HG03520 (cell line): ENCODE measurements around the gene POMGNT2.
"Not testable (repeated sequence)": the region's sequence is repeated elsewhere in the genome, so short reads cannot be mapped to it uniquely, and the experiment has no call there.

Source experiments
- ATAC-seq: cut with Tn5 transposase; IDR thresholded peaks from one replicate; pipeline ENCODE4 v1.9.1; 2021; ENCODE audit warnings: mild to moderate bottlenecking, moderate library complexity; ENCODE audit not compliant: unreplicated experiment

POMGNT2 gene

GRCh38 chr3:43048470-43048869 is 57.4 kb downstream of the POMGNT2 start:
- no peak for ATAC-seq

- no peak for ATAC-seq
Measured at GRCh38 chr3:43046583-43046982, 59.3 kb downstream of the POMGNT2 start.

GRCh38 chr3:43045079-43045478 is 60.8 kb downstream of the POMGNT2 start:
- not testable (repeated sequence) for ATAC-seq

GRCh38 chr3:43043793-43044192 is 62.1 kb downstream of the POMGNT2 start:
- ATAC-seq: no peak

GRCh38 chr3:43043071-43043766 is 62.7 kb downstream of the POMGNT2 start:
- no peak for ATAC-seq

GRCh38 chr3:43041517-43041916 is 64.4 kb downstream of the POMGNT2 start:
- ATAC-seq: no peak

- no peak for ATAC-seq
Measured at GRCh38 chr3:43038010-43038409, 67.9 kb downstream of the POMGNT2 start.

- no peak for ATAC-seq
Measured at GRCh38 chr3:43036621-43037423, 69.1 kb downstream of the POMGNT2 start.

- ATAC-seq: no peak
Measured at GRCh38 chr3:43035801-43036365, 70.0 kb downstream of the POMGNT2 start.

GRCh38 chr3:43034911-43035310 is 71.0 kb downstream of the POMGNT2 start:
- ATAC-seq: no peak

- no peak for ATAC-seq
Measured at GRCh38 chr3:43034200-43034599, 71.7 kb downstream of the POMGNT2 start.

- no peak for ATAC-seq
Measured at GRCh38 chr3:43032646-43033628, 72.9 kb downstream of the POMGNT2 start.

GRCh38 chr3:43031889-43032545 is 73.9 kb downstream of the POMGNT2 start:
- no peak for ATAC-seq

- no peak for ATAC-seq
Measured at GRCh38 chr3:43031485-43031884, 74.4 kb downstream of the POMGNT2 start.

- no peak for ATAC-seq
Measured at GRCh38 chr3:43030162-43030935, 75.5 kb downstream of the POMGNT2 start.
